ENCODE measurements around the gene KIF26B.
"Not testable (repeated sequence)": the region's sequence is repeated elsewhere in the genome, so short reads cannot be mapped to it uniquely, and the experiment has no call there.

KIF26B gene

GRCh38 chr1:245684571-245684970, 529.8 kb downstream of the KIF26B start:
- no peak for DNase-seq (ENCODE audit: low read depth)

DNA sequence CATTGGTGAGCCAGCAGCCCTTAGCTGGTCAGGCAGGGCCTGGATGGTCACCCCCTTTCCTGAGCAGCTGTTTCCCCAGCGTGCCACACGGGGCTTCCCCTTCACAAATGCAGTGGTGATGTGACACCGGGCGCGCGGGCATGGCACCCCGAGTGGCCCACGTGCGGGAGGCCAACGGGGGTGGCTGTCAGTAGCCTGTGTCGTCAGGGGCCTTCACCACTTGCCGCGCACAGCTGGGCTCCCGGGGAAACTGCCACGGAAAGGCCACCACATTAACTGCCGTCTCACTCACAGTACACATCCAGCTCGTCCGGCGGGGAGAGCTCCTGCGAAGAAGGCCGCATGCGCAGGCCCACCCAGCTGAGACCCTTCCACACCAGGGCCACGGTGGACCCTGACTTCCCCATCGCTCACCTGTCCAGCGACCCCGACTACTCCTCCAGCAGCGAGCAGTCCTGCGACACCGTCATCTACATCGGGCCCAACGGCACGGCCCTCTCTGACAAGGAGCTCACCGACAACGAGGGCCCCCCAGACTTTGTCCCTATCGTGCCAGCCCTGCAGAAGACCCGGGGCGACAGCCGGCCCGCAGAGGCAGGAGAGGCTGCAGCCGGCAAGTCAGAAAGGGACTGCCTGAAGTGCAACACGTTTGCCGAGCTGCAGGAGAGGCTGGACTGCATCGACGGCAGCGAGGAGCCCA, 530.5 kb downstream of the KIF26B start:
- DNase-seq (ENCODE audit: low read depth): no peak

DNA sequence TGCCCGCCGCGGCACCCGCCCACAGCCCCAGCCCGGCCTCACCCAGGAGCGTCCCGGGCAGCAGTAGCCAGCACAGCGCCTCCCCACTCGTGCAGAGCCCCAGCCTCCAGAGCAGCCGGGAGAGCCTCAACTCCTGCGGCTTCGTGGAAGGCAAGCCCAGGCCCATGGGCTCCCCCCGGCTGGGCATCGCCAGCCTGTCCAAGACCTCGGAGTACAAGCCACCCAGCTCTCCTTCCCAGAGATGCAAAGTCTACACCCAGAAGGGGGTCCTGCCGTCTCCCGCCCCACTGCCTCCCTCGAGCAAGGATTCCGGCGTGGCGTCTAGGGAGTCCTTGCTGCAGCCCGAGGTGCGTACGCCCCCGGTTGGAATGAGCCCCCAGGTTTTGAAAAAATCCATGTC, 531.2 kb downstream of the KIF26B start:
- no peak for DNase-seq (ENCODE audit: low read depth)

DNA sequence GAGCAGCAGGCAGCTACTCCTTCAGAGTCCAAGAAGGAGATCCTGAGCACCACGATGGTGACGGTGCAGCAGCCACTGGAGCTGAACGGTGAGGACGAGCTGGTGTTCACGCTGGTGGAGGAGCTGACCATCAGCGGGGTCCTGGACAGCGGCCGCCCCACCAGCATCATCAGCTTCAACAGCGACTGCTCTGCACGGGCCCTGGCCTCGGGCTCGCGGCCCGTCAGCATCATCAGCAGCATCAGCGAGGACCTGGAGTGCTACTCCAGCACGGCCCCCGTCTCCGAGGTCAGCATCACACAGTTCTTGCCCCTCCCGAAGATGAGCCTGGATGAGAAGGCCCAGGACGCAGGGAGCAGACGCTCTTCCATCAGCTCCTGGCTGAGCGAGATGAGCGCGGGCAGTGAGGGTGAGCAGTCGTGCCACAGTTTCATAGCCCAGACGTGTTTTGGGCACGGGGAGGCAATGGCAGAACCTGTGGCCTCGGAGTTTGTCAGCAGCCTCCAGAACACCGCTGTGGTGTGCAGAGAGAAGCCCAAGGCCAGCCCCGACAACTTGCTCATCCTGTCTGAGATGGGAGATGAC, 531.8 kb downstream of the KIF26B start:
- DNase-seq (ENCODE audit: low read depth): no peak

- no peak for DNase-seq (ENCODE audit: low read depth)
Measured at GRCh38 chr1:245687152-245687635, 532.4 kb downstream of the KIF26B start.

DNA sequence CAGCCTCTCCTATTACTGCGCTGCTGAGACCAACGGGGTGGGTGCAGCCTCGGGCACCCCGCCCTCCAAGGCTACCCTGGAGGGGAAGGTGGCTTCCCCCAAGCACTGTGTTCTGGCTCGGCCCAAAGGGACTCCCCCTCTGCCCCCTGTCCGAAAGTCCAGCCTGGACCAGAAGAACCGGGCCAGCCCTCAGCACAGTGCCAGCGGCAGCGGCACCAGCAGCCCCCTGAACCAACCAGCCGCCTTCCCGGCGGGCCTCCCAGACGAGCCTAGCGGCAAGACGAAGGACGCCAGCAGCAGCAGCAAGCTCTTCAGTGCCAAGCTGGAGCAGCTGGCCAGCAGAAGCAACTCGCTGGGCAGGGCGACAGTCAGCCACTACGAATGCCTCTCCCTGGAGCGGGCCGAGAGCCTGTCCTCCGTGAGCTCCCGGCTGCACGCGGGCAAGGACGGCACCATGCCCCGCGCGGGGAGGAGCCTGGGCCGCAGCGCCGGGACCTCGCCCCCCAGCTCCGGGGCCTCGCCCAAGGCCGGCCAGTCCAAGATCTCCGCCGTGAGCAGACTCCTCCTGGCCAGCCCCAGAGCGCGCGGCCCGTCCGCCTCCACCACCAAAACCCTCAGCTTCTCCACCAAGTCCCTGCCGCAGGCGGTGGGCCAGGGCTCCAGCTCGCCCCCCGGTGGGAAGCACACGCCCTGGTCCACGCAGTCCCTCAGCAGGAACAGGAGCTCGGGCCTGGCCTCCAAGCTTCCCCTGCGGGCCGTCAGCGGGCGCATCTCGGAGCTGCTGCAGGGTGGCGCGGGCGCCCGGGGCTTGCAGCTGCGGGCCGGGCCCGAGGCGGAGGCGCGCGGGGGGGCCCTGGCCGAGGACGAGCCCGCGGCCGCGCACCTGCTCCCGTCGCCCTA, 533.1 kb downstream of the KIF26B start:
- DNase-seq (ENCODE audit: low read depth): no peak

- no peak for DNase-seq (ENCODE audit: low read depth)
Measured at GRCh38 chr1:245688536-245689453, 534.0 kb downstream of the KIF26B start.

DNA sequence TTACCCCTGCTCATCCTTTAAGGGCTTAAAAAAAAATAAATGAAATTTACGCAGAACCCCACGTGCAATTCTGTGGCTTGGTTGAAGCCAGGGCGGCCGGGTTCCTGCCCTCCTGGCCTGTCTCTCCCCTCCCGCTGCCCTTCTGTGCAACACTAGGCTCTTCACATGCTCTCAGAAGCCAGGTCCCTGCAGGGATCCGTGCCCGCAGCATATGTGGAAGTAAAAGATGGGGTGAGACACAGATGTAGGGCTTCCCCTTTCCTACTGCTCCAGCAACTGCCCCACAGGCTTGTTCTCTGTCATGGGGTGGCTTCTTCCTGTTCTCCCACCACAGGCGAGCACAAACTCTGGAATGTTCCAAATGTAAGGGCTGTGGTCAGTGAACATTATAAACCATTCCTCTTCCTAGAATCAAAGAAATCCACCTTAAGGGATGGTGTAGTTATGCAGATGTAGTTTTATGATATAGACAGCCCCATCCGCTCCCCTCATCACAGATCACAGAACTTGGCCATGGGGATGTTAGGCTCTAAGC, 535.4 kb downstream of the KIF26B start:
- DNase-seq (ENCODE audit: low read depth): no peak

DNA sequence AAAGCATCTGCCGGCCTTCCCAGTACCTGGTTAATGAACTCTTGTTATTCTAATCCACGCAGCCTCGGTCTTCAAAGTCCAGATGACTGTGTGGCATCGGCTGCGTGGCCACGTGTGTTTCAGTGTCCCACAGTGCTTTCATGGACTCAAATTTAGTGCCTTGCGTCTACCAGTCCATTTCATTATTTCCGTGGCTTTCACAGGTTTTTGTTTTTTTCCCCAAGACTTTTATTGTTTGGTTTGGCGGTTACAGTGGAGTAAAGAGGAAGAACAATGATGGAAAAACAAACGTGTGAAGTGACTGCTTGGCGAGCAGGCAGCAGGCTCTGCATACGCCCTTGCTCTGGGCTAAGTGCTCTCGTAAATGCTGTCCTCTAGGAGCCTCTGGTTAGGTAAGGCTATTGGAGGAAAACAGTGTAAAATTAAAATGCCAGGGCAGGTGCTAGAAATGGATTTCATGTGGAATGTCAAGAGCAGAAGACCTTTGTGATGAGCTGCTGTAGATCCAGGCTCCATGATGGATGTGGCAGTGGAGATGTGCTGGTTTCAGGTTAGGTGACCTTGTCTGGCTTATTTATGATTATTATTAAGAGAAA, 536.3 kb downstream of the KIF26B start:
- no peak for DNase-seq (ENCODE audit: low read depth)

GRCh38 chr1:245691897-245692296, 537.1 kb downstream of the KIF26B start:
- no peak for DNase-seq (ENCODE audit: low read depth)

DNA sequence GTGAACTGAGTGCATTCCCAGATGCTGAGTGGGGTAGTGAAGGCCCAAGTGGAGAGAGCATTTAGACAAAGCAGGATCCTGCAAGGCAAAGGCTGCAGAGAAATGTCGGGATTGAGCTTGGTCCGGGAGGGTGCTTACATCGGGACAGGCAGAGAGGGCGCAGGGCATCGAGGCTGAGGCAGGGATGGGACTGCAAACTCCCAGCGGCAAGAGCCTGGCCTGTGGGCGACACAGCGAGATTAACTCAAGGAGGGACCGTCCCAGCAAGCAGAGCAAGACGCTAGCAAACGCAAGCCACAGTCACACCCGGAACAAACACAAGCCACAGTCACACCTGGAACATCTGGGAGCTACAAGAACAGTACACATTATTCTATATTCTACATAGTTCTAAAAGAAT, 537.5 kb downstream of the KIF26B start:
- DNase-seq (ENCODE audit: low read depth): no peak

- DNase-seq (ENCODE audit: low read depth): no peak
Measured at GRCh38 chr1:245693116-245693793, 538.5 kb downstream of the KIF26B start.

- no peak for DNase-seq (ENCODE audit: low read depth)
Measured at GRCh38 chr1:245693941-245694752, 539.4 kb downstream of the KIF26B start.

- DNase-seq (ENCODE audit: low read depth): no peak
Measured at GRCh38 chr1:245694753-245695195, 540.0 kb downstream of the KIF26B start.

GRCh38 chr1:245695211-245695610, 540.4 kb downstream of the KIF26B start:
- DNase-seq (ENCODE audit: low read depth): no peak

DNA sequence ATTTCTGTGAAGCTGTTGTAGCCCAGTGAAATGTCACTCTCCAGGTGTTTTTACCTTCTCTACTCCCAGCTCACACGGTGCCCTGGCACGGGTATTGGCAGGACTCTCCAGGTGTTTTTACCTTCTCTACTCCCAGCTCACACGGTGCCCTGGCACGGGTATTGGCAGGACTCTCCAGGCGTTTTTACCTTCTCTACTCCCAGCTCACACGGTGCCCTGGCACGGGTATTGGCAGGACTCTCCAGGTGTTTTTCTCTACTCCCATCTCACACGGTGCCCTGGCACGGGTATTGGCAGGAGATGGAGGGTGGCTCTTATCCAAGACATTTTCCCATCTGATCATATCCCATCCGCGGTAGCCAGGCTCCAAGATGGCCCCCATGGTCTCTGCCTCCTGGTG, 540.9 kb downstream of the KIF26B start:
- not testable (repeated sequence) for DNase-seq (ENCODE audit: low read depth)

DNA sequence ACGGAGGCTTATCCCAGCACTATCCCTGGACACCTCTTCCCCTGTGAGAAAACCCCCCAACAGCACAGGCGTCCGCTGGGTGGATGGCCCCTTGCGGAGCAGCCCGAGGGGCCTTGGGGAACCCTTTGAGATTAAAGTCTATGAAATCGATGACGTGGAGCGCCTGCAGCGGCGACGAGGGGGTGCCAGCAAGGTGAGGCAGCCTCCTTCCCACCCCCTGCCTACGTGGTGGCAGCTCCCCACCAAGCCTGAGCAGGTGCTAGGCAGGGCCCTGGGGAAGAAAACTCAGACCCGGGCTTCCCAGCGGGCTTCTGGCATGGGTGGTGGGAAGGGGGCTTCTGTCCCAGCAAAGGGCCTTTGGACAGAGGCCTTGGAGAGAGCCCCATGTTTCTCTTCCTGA, 543.3 kb downstream of the KIF26B start:
- DNase-seq (ENCODE audit: low read depth): no peak

GRCh38 chr1:245698860-245699259, 544.1 kb downstream of the KIF26B start:
- no peak for DNase-seq (ENCODE audit: low read depth)

- no peak for DNase-seq (ENCODE audit: low read depth)
Measured at GRCh38 chr1:245700631-245701030, 545.8 kb downstream of the KIF26B start.

DNA sequence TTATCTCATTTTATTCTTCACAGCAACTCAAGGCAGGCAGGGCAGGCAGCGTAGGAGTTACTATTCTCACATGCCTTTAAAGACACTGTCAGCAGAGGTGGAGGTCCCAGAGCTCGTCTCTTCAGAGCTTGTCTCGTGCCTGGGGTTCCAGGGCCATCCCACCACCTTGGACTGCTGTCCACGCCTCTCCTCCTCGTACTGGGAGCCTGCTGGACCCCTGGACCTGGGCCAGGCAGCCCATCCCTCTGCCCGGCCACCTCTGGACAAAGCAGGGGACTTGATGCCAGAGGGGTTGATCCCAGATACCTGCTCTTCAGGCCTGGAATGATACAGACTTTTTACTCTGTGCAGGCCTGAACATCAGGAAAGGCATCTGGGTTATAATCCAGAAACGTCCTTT, 546.8 kb downstream of the KIF26B start:
- DNase-seq (ENCODE audit: low read depth): no peak

All from stimulated activated CD4-positive, alpha-beta T cell treated with anti-CD3 and anti-CD28 coated beads, Interleukin-2, amount 100 ng/mL, for 4 hours (primary cell).